ENCODE results near the gene KRTAP19-1.
"Not testable (repeated sequence)": the region's sequence is repeated elsewhere in the genome, so short reads cannot be mapped to it uniquely, and the experiment has no call there.

Gene KRTAP19-1

DNA sequence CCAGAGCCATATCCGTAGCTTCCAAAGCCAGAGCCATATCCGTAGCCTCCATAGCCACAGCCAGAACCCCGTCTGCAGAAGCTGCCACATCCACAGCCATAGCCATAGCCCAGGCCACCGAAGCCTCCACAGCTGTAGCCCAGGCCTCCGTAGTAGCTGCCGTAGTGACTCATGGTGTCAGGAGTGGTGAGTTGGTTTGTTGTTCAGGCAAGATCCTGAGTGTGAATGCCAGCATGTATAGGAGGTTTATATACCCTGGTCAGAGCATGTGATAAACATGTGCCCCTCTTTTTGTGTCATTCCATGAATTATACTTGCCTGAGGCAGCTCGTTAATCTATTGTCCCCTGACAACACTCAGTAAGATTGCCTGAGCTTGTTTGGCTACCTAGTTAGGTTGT lies at the start of gene KRTAP19-1:
TSS of gene KRTAP19-1 (minus strand) at position 223 of the 400 bp plus-strand sequence. CDS start at position 173, 50 bp downstream.
- H3K27ac ChIP-seq: no peak within 1 kb of the TSS
- TF ChIP-seq, protein P1, sequence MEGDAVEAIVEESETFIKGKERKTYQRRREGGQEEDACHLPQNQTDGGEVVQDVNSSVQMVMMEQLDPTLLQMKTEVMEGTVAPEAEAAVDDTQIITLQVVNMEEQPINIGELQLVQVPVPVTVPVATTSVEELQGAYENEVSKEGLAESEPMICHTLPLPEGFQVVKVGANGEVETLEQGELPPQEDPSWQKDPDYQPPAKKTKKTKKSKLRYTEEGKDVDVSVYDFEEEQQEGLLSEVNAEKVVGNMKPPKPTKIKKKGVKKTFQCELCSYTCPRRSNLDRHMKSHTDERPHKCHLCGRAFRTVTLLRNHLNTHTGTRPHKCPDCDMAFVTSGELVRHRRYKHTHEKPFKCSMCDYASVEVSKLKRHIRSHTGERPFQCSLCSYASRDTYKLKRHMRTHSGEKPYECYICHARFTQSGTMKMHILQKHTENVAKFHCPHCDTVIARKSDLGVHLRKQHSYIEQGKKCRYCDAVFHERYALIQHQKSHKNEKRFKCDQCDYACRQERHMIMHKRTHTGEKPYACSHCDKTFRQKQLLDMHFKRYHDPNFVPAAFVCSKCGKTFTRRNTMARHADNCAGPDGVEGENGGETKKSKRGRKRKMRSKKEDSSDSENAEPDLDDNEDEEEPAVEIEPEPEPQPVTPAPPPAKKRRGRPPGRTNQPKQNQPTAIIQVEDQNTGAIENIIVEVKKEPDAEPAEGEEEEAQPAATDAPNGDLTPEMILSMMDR (conservative IDR thresholded peaks at IDR 0.05; ENCODE audit: low read depth): no peak
- DNase-seq (ENCODE audit: low spot score): no peak
- POLR2A ChIA-PET (ENCODE audit: low non-redundant PET): interaction anchor here (0.7 kb wide), 1 partner anchor 1323 kb away, joined by 3 read pairs; no protein-coding TSS in a partner anchor
- CTCF ChIA-PET: no interaction called here

GRCh38 chr21:30518876-30519275 lies 38.7 kb upstream of the KRTAP19-1 start:
- TF ChIP-seq, protein P1 (conservative IDR thresholded peaks at IDR 0.05; ENCODE audit: low read depth): no peak
- ChIA-PET CTCF (no interaction called here), POLR2A (ENCODE audit: low non-redundant PET) (no interaction called here)
- DNase-seq (ENCODE audit: low spot score): peak; percentile 1
- no peak overlapping the region for H3K27ac ChIP-seq

GRCh38 chr21:30515681-30516080 lies 35.5 kb upstream of the KRTAP19-1 start:
- POLR2A ChIA-PET (ENCODE audit: low non-redundant PET): no interaction called here
- DNase-seq (ENCODE audit: low spot score): no peak
- CTCF ChIA-PET: interaction anchor here (1.2 kb wide), 1 partner anchor 11 kb away, joined by 4 read pairs; no protein-coding TSS in a partner anchor
- TF ChIP-seq, protein P1 (conservative IDR thresholded peaks at IDR 0.05; ENCODE audit: low read depth): no peak
- no peak overlapping the region for H3K27ac ChIP-seq

- TF ChIP-seq, protein P1 (conservative IDR thresholded peaks at IDR 0.05; ENCODE audit: low read depth): peak; percentile 40
- DNase-seq (ENCODE audit: low spot score); H3K27ac ChIP-seq; POLR2A ChIA-PET (ENCODE audit: low non-redundant PET): not testable (repeated sequence)
- CTCF ChIA-PET: interaction anchor here (0.6 to 1.0 kb wide), 3 partner anchors 27 to 77 kb away, joined by 3 read pairs; no protein-coding TSS in a partner anchor
Observed at GRCh38 chr21:30505621-30506205, 25.5 kb upstream of the KRTAP19-1 start.

DNA sequence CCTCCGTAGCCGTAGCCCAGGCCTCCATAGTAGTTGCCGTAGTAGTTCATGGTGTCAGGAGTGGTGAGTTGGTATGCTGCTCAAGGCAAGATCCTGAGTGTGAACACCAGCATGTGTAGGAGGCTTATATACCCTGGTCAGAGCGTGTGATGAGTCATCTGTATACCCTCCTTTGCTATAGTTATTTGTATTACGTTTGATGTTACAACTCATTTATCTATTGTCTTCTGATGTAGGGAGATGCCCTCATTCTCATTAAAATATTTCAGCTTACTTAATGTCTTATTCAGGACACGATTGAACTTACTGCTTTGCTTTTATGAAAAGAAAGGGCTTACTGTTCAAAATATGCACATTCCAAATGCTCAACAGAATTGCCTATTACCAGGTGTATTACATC lies 21.9 kb upstream of the KRTAP19-1 start, which contains the start of gene KRTAP19-5:
TSS of gene KRTAP19-5 (minus strand) at position 101 of the 400 bp plus-strand sequence. CDS start at position 50, 51 bp downstream.
- TF ChIP-seq, protein P1 (conservative IDR thresholded peaks at IDR 0.05; ENCODE audit: low read depth): no peak
- no peak for DNase-seq (ENCODE audit: low spot score)
- ChIA-PET POLR2A (ENCODE audit: low non-redundant PET) (no interaction called here), CTCF (no interaction called here)
- H3K27ac ChIP-seq: no peak within 1 kb of the TSS

DNA sequence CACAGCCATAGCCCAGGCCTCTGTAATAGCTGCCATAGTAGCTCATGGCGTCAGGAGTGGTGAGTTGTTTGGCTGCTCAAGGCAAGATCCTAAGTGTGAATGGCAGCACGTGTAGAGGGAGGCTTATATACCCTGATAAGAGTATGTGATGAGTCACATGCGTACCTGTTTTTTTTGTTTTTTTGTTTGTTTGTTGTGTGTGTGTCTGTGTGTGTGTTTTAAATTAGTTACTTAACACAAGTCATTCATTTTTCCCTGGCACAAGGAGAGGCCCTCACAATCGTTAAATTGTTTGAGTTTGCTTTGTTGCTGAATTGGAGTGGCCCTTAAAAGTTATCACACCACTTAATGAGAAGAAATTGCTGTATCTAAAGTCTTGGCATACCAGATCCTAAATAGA lies 16.9 kb upstream of the KRTAP19-1 start, which contains the start of gene KRTAP19-4:
TSS of gene KRTAP19-4 (minus strand) at position 101 of the 400 bp plus-strand sequence. CDS start at position 46, 55 bp downstream.
- CTCF ChIA-PET: interaction anchor here (0.6 to 0.7 kb wide), 2 partner anchors 49 to 278 kb away, joined by 4 read pairs; no protein-coding TSS in a partner anchor
- DNase-seq (ENCODE audit: low spot score): no peak
- POLR2A ChIA-PET (ENCODE audit: low non-redundant PET): no interaction called here
- TF ChIP-seq, protein P1 (conservative IDR thresholded peaks at IDR 0.05; ENCODE audit: low read depth): no peak
- no peak within 1 kb of the TSS for H3K27ac ChIP-seq
